GM19324 (cell line): ENCODE measurements around the gene ATXN7L3B.
A peak's percentile ranks its signal among the peaks of the same experiment; 100 is the strongest.
"Not testable (repeated sequence)": the region's sequence is repeated elsewhere in the genome, so short reads cannot be mapped to it uniquely, and the experiment has no call there.

Source experiments
- ATAC-seq: cut with Tn5 transposase; IDR thresholded peaks from one replicate; pipeline ENCODE4 v1.9.1; 2021; ENCODE audit warnings: mild to moderate bottlenecking, moderate library complexity; ENCODE audit not compliant: unreplicated experiment, low FRiP score

Gene ATXN7L3B

DNA sequence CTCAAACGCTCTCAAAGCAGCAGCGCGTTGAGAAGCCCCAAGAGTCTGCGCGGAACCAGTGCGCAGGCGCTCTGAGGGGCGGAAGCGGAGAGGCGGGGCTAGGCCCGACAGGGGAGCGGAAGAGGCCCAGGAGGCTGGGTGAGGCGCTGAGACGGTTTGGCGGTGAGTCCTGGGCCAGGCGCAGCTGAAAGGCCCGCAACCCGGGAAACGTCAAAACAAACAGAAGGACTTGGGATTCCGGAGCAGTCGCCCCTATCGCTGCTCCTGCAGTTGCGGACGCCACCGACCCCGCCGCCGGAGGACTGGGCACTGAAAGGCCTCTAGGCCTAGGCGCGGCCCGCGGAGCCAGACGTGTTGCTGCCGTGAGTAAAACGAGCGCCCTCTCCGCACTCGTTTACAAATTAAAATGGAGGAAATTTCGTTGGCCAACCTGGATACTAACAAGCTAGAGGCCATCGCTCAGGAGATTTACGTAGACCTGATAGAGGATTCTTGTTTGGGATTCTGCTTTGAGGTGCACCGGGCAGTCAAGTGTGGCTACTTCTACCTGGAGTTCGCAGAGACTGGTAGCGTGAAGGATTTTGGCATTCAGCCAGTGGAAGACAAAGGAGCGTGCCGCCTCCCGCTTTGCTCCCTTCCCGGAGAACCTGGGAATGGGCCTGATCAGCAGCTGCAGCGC, at the start of gene ATXN7L3B:
Gene ATXN7L3B, plus strand, starts transcription at position 129 of the 679 bp plus-strand sequence. Its CDS starts 278 bp downstream, at position 407.
- peak; percentile 98 for ATAC-seq

GRCh38 chr12:74488134-74488533, 49.5 kb upstream of the ATXN7L3B start:
- peak; percentile 63 for ATAC-seq

- ATAC-seq = no peak
Observed at GRCh38 chr12:74489543-74489942, 48.1 kb upstream of the ATXN7L3B start.

GRCh38 chr12:74490390-74491064, 47.1 kb upstream of the ATXN7L3B start:
- ATAC-seq = peak; percentile 89

- no peak for ATAC-seq
Observed at GRCh38 chr12:74491374-74491773, 46.3 kb upstream of the ATXN7L3B start.

DNA sequence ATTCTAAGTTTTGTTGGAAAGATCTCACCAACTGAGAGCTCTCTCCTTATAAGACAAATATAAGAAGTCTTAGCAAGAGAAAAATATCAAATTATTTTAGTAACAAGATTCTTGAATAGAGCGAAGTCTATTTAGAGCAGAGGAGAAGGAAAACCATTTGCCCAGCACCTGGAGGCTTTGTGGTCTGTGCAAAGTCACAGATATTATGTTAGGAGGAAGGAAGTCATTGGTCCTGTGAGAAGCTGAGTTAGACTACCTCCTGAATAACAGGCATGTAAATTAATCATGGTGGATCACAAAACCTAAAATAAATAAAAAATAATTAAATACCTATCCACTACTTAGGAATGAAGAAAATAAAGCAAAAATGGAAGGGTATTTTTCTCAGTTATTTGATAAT, 38.4 kb upstream of the ATXN7L3B start:
- ATAC-seq = no peak

- not testable (repeated sequence) for ATAC-seq
Observed at GRCh38 chr12:74508873-74509657, 28.6 kb upstream of the ATXN7L3B start.

GRCh38 chr12:74509886-74510285, 27.7 kb upstream of the ATXN7L3B start:
- ATAC-seq = no peak

DNA sequence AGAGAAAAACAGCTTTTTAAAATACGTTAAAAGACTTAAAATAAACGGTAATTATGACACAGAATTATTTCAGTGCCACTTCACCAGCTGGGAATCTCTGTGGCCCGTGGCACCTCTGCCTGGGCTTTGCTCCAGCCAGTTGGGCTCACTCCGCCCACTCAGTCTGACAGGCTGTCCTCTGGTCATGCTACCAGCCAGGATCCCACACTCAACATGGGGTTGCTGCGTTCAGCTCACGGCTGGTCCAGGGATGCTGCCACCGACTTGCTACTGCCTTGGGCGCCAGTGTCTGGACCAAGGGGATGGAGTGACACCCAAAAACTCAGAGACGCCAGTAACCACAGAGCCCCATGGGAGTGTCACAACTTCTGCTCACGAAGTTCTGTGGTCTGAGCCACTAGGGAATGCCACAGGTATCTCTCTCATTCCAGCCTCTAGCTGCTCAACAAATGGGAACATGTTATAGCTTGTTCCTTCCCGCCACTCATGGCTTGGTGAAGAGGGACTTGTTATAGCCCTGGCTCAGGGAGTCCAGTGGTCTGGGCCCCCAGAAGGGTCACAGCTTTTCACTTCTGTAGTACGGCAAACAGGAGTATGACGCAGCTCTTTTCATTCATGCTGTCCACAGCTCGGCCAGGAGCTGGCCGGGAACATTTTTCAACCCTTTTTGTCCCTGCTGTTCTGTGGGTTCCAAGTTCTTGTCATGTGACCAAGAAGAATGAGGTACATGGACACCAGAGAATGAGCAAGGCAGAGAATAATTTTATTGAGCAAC, 23.4 kb upstream of the ATXN7L3B start:
- ATAC-seq = no peak

- ATAC-seq = no peak
Observed at GRCh38 chr12:74515849-74516248, 21.8 kb upstream of the ATXN7L3B start.

DNA sequence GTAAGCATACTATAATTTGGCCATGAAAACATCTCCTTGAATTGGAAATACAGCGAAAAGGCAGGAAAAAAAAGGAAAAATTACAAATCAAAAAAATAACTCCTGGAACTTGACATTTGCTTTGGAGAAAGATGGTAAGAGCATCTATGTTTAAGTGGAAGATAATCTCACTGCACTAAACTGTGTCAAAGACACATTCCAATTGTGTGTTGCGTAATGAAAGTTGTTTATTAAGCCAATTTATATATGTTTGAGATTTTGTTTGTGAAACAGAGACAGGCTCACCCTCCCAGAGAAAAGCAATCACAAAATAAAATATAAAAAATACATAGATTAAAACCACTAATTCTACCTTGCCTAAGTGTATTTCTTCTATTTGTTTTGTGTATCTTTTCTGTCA, 11.1 kb upstream of the ATXN7L3B start:
- ATAC-seq = no peak

DNA sequence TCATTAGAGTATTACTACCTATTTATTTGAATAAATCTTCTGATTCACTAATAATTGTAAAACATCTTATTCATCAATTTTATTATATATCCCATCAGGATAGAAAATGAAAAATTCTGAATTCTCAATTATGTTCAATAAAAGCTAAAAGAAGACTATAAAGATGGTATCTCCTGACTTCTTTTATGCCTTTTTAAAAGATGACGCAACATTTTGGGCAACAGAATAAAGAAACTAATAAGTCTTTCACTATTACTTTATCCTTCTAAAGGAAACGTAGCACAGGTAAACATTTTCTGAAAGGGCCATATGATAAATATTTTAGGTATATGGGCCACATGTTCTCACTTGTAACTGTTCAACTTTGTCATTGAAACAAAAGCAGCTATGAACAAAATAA, 10.1 kb upstream of the ATXN7L3B start:
- ATAC-seq = no peak

DNA sequence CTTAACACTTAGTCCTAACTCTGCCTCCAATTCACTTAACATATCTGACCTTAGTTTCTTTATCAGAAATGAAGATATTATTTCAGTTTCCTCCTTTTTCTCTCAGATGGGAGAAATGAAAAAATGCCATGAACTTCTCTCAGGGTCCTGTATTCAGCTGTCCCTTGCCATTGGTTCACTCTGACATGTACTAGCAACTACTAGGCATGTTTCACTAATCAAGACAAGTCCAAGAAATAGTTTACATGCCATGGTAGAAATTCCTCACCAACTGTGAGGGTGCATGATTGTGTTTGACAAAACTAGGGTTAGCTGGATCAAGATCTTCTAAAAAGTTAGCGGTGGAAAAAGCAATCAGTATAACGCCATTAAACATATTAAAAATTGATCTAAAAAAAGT, 7.0 kb upstream of the ATXN7L3B start:
- no peak for ATAC-seq

GRCh38 chr12:74535536-74535935, 2.1 kb upstream of the ATXN7L3B start:
- no peak for ATAC-seq

DNA sequence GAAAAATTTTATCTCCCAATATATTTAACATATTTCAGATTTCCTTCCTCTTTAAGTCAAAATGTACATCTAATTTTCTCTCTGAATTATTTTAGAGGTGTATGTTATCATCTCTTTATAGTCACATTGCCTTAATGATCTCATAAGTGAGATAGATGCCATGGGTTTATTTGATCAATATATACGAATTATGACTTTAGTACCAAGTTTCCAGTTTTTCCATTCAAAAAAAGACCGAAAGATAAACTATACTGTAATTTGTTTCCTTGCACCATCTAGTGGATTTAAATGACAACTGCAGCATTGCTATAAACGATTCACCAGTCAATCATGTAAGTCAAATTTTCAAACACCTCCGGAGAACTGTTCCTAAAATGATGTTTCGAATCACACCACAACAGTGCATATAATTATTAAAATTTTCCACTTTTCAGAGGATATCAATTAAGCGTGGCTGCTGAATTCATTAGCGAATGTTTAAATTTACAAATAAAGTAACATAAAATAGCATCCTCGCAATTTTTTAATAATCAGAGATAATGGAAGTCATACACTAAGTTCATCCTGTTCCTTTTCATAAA, 419 bp upstream of the ATXN7L3B start:
- ATAC-seq = peak; percentile 51

- ATAC-seq = no peak
Observed at GRCh38 chr12:74538491-74539258, 1.0 kb downstream of the ATXN7L3B start.

GRCh38 chr12:74539261-74539660, 1.6 kb downstream of the ATXN7L3B start:
- ATAC-seq = no peak

GRCh38 chr12:74539765-74540526, 2.3 kb downstream of the ATXN7L3B start:
- ATAC-seq = no peak

DNA sequence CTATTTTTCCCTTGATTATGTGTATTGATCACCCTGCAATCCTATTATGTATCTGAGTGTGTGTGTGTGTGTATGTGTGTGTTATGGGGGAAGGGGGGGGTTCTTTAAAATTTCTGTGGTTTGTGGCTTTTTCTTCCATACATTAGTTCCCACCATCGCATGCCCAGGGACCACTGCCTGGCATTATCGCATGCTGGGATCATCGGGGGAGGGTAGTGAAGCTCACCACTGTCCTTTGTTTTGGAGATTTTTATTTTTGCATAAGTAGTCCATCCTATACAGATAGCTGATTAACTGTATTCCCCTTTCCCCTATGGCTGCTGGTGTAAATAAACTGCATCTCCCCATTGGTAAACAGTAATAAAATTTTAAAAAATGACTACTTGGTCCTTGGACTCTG, 3.4 kb downstream of the ATXN7L3B start:
- ATAC-seq = no peak
